Sciatic nerve (tissue), 2 donors: Measurements from ENCODE around the gene ZNF367. TPM values are rescaled to one million over a fixed set of nuclear protein-coding genes. Genes with fewer than 3 reads are reported as not detected.
"Not testable (repeated sequence)": the region's sequence is repeated elsewhere in the genome, so short reads cannot be mapped to it uniquely, and the experiment has no call there.

Experiments used
- ATAC-seq: fragments of 200-7000 bp; cut with Tn5 transposase; one replicate; pipeline ENCODE4 v1.9.1; 2020; ENCODE audit warnings: mild to moderate bottlenecking, moderate library complexity
- DNase-seq: peaks from one replicate; pipeline ENCODE4 v3.0.0-alpha.2; 2020; ENCODE audit warnings: low spot score
- intact Hi-C: fragments of 100-400 bp; cut with DNase I; formaldehyde crosslinking; loops from one replicate; pipeline ENCODE4 v1.14.2; 2022
- total RNA-seq: library from RNA; stranded (reverse); fragmentation: NEBNext Ultra II Directional; extraction: Animal tissue kit (Norgen Biotek cat#: 25700); gene quantifications from one replicate; pipeline ENCODE4 v1.2.1, GENCODE V29; 2021
- donor health status: DM: no; HTN: no; CAD: no.
- donor health status: DM: no; HTN: no; CAD: no.

The ZNF367 gene
- total RNA-seq, 1 donor from 2014 or later: 1.6 TPM

- ATAC-seq: no peak
- DNase-seq: no peak
- intact Hi-C loops: no loop called here
Measured at GRCh38 chr9:96378187-96378586, 40.0 kb downstream of the ZNF367 start.

- DNase-seq (no peak), ATAC-seq (no peak)
- intact Hi-C loops: no loop called here
Measured at GRCh38 chr9:96376891-96377874, 41.0 kb downstream of the ZNF367 start.

GRCh38 chr9:96375507-96375906 lies 42.7 kb downstream of the ZNF367 start:
- DNase-seq, ATAC-seq, intact Hi-C loops: not testable (repeated sequence)

- DNase-seq: no peak
- intact Hi-C loops: no loop called here
- no peak for ATAC-seq
Measured at GRCh38 chr9:96367943-96368342, 50.2 kb downstream of the ZNF367 start.

GRCh38 chr9:96363175-96363967 lies 54.8 kb downstream of the ZNF367 start:
- DNase-seq (no peak), ATAC-seq (no peak)
- intact Hi-C loops: no loop called here

- ATAC-seq, intact Hi-C loops, DNase-seq: not testable (repeated sequence)
Measured at GRCh38 chr9:96362119-96362518, 56.1 kb downstream of the ZNF367 start.

- intact Hi-C loops: no loop called here
- DNase-seq: no peak
- no peak for ATAC-seq
Measured at GRCh38 chr9:96361668-96362067, 56.5 kb downstream of the ZNF367 start.

- no peak for ATAC-seq
- DNase-seq: no peak
- intact Hi-C loops: no loop called here
Measured at GRCh38 chr9:96360976-96361375, 57.2 kb downstream of the ZNF367 start.

- intact Hi-C loops, ATAC-seq, DNase-seq: not testable (repeated sequence)
Measured at GRCh38 chr9:96360523-96360922, 57.6 kb downstream of the ZNF367 start.

GRCh38 chr9:96350866-96351265 lies 67.3 kb downstream of the ZNF367 start:
- ATAC-seq (no peak), DNase-seq (no peak)
- intact Hi-C loops: no loop called here

- DNase-seq (no peak), ATAC-seq (no peak)
- intact Hi-C loops: no loop called here
Measured at GRCh38 chr9:96348261-96348660, 69.9 kb downstream of the ZNF367 start.

GRCh38 chr9:96345551-96345950 lies 72.6 kb downstream of the ZNF367 start:
- intact Hi-C loops: no loop called here
- DNase-seq (no peak), ATAC-seq (no peak)

GRCh38 chr9:96344458-96345180 lies 73.6 kb downstream of the ZNF367 start:
- ATAC-seq (peak; percentile 95), DNase-seq (no peak)
- intact Hi-C loops: no loop called here

- intact Hi-C loops: no loop called here
- ATAC-seq (no peak), DNase-seq (no peak)
Measured at GRCh38 chr9:96343515-96344360, 74.4 kb downstream of the ZNF367 start.

GRCh38 chr9:96342571-96343245 lies 75.5 kb downstream of the ZNF367 start:
- intact Hi-C loops: no loop called here
- DNase-seq (no peak), ATAC-seq (no peak)

- intact Hi-C loops: no loop called here
- ATAC-seq (no peak), DNase-seq (no peak)
Measured at GRCh38 chr9:96340707-96341106, 77.5 kb downstream of the ZNF367 start.

- intact Hi-C loops: no loop called here
- no peak for ATAC-seq
- no peak for DNase-seq
Measured at GRCh38 chr9:96338299-96338698, 79.9 kb downstream of the ZNF367 start.
